Measurements from ENCODE around the gene GSN. TPM values are rescaled to one million over a fixed set of nuclear protein-coding genes. Genes with fewer than 3 reads are reported as not detected.

GSN gene
- total and polyA plus RNA-seq, 2 of the 8 experiments (the other 6 are each of a cell fraction or from before 2014, with no cell fraction given) = 52.3 to 94.5 TPM

DNA sequence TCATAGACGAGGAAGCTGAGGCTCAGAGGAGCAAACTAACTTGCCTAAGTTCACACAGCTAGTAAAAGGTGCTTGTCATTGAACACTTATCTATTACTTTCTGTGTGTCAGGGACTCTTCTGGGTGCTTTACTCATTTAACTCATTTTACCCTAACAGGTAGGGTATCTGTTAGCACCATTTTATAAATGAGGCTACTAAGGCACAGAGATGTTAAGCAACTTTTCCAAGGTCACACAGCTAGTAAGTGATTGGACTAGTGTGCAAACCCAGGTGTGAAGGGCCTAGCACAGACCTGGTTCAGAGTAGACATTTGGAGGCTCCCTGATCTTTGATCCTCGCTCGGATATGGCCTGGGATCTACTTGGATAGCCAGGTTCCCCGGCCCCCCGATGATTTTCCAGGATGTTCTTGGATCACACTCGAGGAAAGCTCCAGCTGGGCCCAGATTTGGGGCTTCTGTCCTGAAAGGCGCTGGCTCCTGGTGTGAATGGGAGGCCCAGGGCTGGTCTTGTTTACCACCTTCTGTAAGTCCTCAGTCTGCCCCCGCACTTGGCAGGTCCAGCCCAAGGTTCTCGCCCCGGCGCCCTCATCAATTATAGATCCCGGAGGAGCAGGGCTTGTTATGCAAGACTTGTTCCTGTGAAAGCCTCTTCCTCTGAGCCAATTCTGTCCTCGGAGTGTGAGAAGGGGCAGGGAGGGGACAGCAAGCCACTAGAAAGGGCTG is 37.5 kb downstream of the GSN start (continued):
- TF ChIP-seq CHD7 (IDR thresholded peaks at IDR 0.05; ENCODE audit: insufficient replicate concordance, low read length) = no peak
- no peak for TF ChIP-seq EZH2 (IDR thresholded peaks at IDR 0.05; ENCODE audit: low read depth, low read length, severe bottlenecking)
- TF ChIP-seq CBX5 (IDR thresholded peaks at IDR 0.05; ENCODE audit: low read depth, low read length) = no peak
- no peak for TF ChIP-seq BRCA1 (IDR thresholded peaks at IDR 0.05; ENCODE audit: low read depth, low read length)
- no peak for TF ChIP-seq POU5F1 (IDR thresholded peaks at IDR 0.05; ENCODE audit: low read depth, low read length)
- TF ChIP-seq SP2 (IDR thresholded peaks at IDR 0.05; ENCODE audit: low read length) = no peak
- TF ChIP-seq TAF1 (IDR thresholded peaks at IDR 0.05; ENCODE audit: low read depth, low read length) = no peak
- TF ChIP-seq CBX8 (IDR thresholded peaks at IDR 0.05; ENCODE audit: borderline replicate concordance, low read depth, low read length) = no peak
- no peak for TF ChIP-seq CEBPB (IDR thresholded peaks at IDR 0.05; ENCODE audit: low read depth, low read length)
- TF ChIP-seq KDM1A (IDR thresholded peaks at IDR 0.05; ENCODE audit: borderline replicate concordance, low read length) = peak; percentile 93
- TF ChIP-seq SP4 (IDR thresholded peaks at IDR 0.05; ENCODE audit: low read length) = no peak
- TF ChIP-seq KDM4A (IDR thresholded peaks at IDR 0.05; ENCODE audit: low read depth, low read length, severe bottlenecking) = no peak

All from H1 (cell line).